Osteoblast (primary cell): ENCODE results near the gene KMT5B. TPM values are rescaled to one million over a fixed set of nuclear protein-coding genes. Genes with fewer than 3 reads are reported as not detected.

ENCODE experiments used
- DNase-seq: peaks from one replicate; pipeline ENCODE4 v3.0.0; 2011; ENCODE audit warnings: low spot score, mixed read lengths; ENCODE audit not compliant: insufficient read length; ENCODE audit errors: missing footprints
- H2AFZ ChIP-seq: 2 replicates; pipeline ENCODE4 v1.6.0; 2011; ENCODE audit warnings: mild to moderate bottlenecking, low read length
- H3K27ac ChIP-seq: 2 replicates; pipeline ENCODE4 v1.5.1; 2011; ENCODE audit warnings: mild to moderate bottlenecking, low read depth, low read length, moderate library complexity
- H3K27me3 ChIP-seq: 2 replicates; pipeline ENCODE4 v1.6.0; 2012; ENCODE audit warnings: mild to moderate bottlenecking, control low read depth, inconsistent platforms, low read length, moderate library complexity; ENCODE audit not compliant: insufficient read depth
- H3K36me3 ChIP-seq: 2 replicates; pipeline ENCODE4 v1.5.1; 2011; ENCODE audit warnings: mild to moderate bottlenecking, low read length, control low read depth, moderate library complexity; ENCODE audit not compliant: insufficient read depth
- H3K4me1 ChIP-seq: 2 replicates; pipeline ENCODE4 v1.5.1; 2011; ENCODE audit warnings: mild to moderate bottlenecking, low read length, control low read depth, moderate library complexity; ENCODE audit not compliant: insufficient read depth
- H3K4me2 ChIP-seq: 2 replicates; pipeline ENCODE4 v1.6.0; 2011; ENCODE audit warnings: mild to moderate bottlenecking, low read length; ENCODE audit not compliant: insufficient read depth
- H3K4me3 ChIP-seq: fragments of 200-600 bp; sonication (generic); 3 replicates; pipeline ENCODE4 v1.5.1; 2012; ENCODE audit warnings: mild to moderate bottlenecking, low read length, inconsistent platforms; ENCODE audit not compliant: insufficient read depth
- H3K79me2 ChIP-seq: 2 replicates; pipeline ENCODE4 v1.6.0; 2012; ENCODE audit warnings: mild to moderate bottlenecking, low read length, control low read depth, inconsistent platforms; ENCODE audit not compliant: insufficient read depth
- H3K9me3 ChIP-seq: 2 replicates; pipeline ENCODE4 v1.5.1; 2011; ENCODE audit warnings: low read depth, low read length, control low read depth
- H4K20me1 ChIP-seq: 2 replicates; pipeline ENCODE4 v1.6.0; 2012; ENCODE audit warnings: mild to moderate bottlenecking, low read length, control low read depth; ENCODE audit not compliant: insufficient read depth
- CTCF ChIP-seq: IDR thresholded peaks from 2 replicates; pipeline ENCODE4 v1.5.1; 2011; ENCODE audit warnings: mild to moderate bottlenecking, low read depth, low read length, moderate library complexity; ENCODE audit errors: extremely low read depth
- total RNA-seq: library from RNA; depleted of rRNA; stranded (reverse); fragments of >200 nt; gene quantifications from 2 replicates; pipeline ENCODE4 v1.2.3, GENCODE V29; 2012

The KMT5B gene
- total RNA-seq, 1 donor: 27.1 TPM

- Histone ChIP-seq H3K4me2 (no peak overlapping the region), H3K4me3 (no peak overlapping the region), H3K79me2 (no peaks in the 10 kb centered on the region), H3K9me3 (no peaks in the 10 kb centered on the region), H4K20me1 (no peaks in the 10 kb centered on the region), H3K4me1 (no peaks in the 10 kb centered on the region), H2AFZ (no peak overlapping the region), H3K27me3 (no peaks in the 10 kb centered on the region), H3K27ac (no peak overlapping the region), H3K36me3 (no peaks in the 10 kb centered on the region)
- DNase-seq: no peak
- no peak for TF ChIP-seq CTCF
Observed at GRCh38 chr11:68149417-68149816, 63.7 kb downstream of the KMT5B start.

DNA sequence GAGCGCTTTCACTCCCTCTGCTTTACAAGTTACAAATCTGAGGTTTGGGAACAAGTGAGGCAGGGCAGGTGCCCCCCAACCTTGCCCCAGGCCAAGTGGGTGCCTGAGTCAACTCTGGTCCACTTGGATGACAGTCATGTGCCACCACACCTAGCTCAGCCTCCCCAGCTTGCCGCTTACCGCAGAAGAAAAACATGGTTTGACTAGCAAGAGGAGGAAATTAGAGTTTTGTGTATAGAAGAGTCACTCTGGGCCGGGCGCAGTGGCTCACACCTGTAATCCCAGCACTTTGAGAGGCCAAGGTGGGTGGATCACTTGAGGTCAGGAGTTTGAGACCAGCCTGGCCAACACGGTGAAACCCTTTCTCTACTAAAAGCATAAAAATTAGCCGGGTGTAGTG is 64.2 kb downstream of the KMT5B start:
- TF ChIP-seq CTCF: no peak

DNA sequence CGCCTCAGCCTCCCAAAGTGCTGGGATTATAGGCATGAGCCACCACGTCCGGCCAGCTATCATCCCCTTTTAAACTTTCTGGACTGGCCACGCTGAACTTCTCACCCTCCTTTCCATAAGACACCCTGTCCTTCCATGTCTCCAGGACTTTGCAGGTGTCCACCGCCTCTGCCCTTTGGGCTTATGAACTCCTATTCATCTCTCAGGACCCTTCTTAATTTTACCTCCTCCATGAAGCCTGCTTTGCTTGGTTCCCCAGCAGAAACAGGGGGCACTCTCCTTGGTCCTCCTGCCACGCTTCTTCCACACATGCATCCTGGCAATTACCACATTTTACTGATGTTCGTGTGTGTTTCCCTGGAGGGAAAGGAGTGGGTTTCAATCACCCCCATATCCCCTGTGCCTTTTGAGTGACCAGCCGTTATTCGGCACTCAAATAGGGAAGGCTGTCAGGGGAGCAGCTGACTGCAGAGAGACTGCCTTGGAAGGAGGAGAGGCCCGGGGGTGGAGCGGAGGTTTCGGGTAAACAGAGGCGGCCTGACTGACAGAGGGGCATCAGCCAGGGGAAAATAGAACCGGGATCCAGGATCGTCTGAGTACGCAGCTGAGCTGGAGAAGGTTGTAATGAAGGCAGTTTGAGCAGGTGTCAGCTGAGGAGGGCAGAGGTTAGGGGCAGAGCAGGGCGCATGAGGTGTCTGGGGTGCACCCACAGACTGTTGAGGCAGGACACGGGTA is 64.9 kb downstream of the KMT5B start:
- no peak overlapping the region for H3K4me3 ChIP-seq
- no peaks in the 10 kb centered on the region for H4K20me1 ChIP-seq
- no peak overlapping the region for H3K4me2 ChIP-seq
- no peak for DNase-seq
- H3K79me2 ChIP-seq: no peaks in the 10 kb centered on the region
- H3K27ac ChIP-seq: no peak overlapping the region
- no peaks in the 10 kb centered on the region for H3K4me1 ChIP-seq
- no peak overlapping the region for H2AFZ ChIP-seq
- H3K9me3 ChIP-seq: no peaks in the 10 kb centered on the region
- no peak for TF ChIP-seq CTCF
- H3K36me3 ChIP-seq: no peaks in the 10 kb centered on the region
- H3K27me3 ChIP-seq: no peaks in the 10 kb centered on the region

More for the DNA sequence above, 64.2 kb downstream of the KMT5B start:
- no peaks in the 10 kb centered on the region for H3K9me3 ChIP-seq
- no peaks in the 10 kb centered on the region for H4K20me1 ChIP-seq
- H3K27ac ChIP-seq: no peak overlapping the region
- no peak for DNase-seq
- H3K36me3 ChIP-seq: no peaks in the 10 kb centered on the region
- no peaks in the 10 kb centered on the region for H3K4me1 ChIP-seq
- no peaks in the 10 kb centered on the region for H3K79me2 ChIP-seq
- H2AFZ ChIP-seq: no peak overlapping the region
- no peak overlapping the region for H3K4me3 ChIP-seq
- no peaks in the 10 kb centered on the region for H3K27me3 ChIP-seq
- H3K4me2 ChIP-seq: no peak overlapping the region

GRCh38 chr11:68146704-68147474 is 66.2 kb downstream of the KMT5B start:
- no peak overlapping the region for H3K4me3 ChIP-seq
- no peaks in the 10 kb centered on the region for H4K20me1 ChIP-seq
- no peaks in the 10 kb centered on the region for H3K4me1 ChIP-seq
- no peak for TF ChIP-seq CTCF
- H3K79me2 ChIP-seq: no peaks in the 10 kb centered on the region
- no peaks in the 10 kb centered on the region for H3K36me3 ChIP-seq
- no peaks in the 10 kb centered on the region for H3K9me3 ChIP-seq
- DNase-seq: no peak
- peak overlapping the region; percentile 56 for H2AFZ ChIP-seq
- H3K4me2 ChIP-seq: no peak overlapping the region
- no peaks in the 10 kb centered on the region for H3K27me3 ChIP-seq
- no peak overlapping the region for H3K27ac ChIP-seq
